Hair follicle dermal papilla cell (primary cell): ENCODE data around the gene CTAGE8. TPM values are rescaled to one million over a fixed set of nuclear protein-coding genes. Genes with fewer than 3 reads are reported as not detected.

ENCODE experiments used
- total RNA-seq: library from RNA; depleted of rRNA; stranded (reverse); fragments of >200 nt; gene quantifications from 2 replicates; pipeline ENCODE4 v1.2.3, GENCODE V29; 2012

CTAGE8 gene, protein sequence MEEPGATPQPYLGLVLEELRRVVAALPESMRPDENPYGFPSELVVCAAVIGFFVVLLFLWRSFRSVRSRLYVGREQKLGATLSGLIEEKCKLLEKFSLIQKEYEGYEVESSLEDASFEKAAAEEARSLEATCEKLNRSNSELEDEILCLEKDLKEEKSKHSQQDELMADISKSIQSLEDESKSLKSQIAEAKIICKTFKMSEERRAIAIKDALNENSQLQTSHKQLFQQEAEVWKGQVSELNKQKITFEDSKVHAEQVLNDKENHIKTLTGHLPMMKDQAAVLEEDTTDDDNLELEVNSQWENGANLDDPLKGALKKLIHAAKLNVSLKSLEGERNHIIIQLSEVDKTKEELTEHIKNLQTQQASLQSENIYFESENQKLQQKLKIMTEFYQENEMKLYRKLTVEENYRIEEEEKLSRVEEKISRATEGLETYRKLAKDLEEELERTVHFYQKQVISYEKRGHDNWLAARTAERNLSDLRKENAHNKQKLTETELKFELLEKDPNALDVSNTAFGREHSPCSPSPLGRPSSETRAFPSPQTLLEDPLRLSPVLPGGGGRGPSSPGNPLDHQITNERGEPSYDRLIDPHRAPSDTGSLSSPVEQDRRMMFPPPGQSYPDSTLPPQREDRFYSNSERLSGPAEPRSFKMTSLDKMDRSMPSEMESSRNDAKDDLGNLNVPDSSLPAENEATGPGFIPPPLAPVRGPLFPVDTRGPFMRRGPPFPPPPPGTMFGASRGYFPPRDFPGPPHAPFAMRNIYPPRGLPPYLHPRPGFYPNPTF
- 0.73 and 1.6 TPM in 2 replicates for total RNA-seq

DNA sequence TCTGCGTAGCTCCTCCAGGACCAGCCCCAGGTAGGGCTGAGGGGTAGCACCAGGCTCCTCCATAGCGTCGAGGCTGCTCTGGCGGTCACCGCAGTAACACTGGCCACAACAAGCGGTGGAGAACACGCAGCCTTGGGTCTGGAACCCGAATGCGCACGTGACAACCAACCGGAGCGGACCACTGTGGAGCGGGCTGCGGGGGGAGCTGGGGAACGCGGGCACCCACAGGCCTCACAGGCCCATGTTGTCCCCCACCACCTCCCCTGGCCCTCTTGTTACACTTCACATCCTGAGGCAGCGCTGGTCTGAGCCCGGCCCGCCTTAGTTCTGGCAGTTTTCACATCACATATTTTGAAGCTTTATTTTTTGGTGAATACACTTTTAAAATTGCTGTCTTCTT lies at the start of gene CTAGE8:
TSS of gene CTAGE8 (minus strand) at position 101 of the 400 bp plus-strand sequence. CDS start at position 63, 38 bp downstream.

DNA sequence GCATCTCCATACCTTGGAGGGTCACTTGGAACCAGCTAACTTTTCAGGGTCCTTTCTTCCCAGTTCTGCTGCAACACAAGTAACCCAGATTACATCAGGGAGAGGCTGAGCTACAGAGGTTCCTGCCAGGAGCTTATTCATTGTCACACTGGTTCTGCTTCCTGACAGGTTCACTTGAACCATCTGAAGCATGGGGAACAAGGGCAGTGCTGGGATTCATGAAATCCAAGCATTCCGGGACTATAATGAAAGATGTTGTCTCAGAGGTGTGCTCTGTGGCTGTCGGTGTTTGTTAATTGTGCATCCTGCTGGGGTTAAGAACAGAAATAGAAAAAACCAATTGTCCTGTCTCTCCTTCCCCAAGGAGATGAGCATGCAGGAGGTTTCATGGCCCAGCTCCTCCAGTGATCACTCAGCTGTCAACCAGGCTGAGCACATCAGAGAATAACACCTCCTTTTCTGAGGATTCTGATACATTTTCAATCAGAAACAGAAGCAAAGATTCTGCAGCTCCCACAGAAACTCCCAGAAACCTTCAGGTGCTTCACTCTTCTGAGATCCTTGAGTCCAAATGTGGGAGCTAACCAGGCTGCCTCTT lies 42.9 kb upstream of the CTAGE8 start, which contains the start of gene OR2A1:
TSS of gene OR2A1 (plus strand) at position 548 of the 598 bp plus-strand sequence. CDS start 5,706 bp downstream, outside the sequence.

DNA sequence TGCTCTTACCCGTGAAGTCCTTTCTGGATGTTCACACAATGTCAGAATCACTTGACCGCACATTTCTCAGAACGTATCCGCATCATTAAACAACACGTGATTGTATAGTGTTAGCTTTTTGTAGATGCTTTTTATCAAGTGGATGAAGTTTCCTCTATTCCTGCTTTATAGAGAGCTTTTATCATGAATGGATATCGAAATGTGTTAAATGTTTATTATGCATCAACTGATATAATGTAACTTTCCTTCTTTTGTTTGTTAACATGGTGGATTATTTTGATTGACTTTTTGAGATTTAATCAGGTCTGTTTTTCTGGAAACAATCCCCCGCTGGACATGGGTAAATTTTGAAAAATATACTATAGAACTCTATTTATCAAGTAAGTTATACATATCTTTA lies 4.4 kb downstream of the CTAGE8 start, which contains the start of gene OR2A7:
TSS of gene OR2A7 (minus strand) at position 101 of the 400 bp plus-strand sequence. CDS start 5,164 bp downstream, outside the sequence.

GRCh38 chr7:144239365-144239764 lies 29.7 kb downstream of the CTAGE8 start, which contains the start of gene OR2A42:
Gene OR2A42, minus strand, starts transcription at chr7:144239605. Its CDS starts 6,762 bp downstream, at chr7:144232843.

Other genes with a start within 250 kb of the CTAGE8 start
- not detected in 2 replicates for gene OR2A5, start 220.3 kb downstream of the CTAGE8 start, total RNA-seq
- gene OR2A25, start 199.5 kb downstream of the CTAGE8 start, total RNA-seq: not detected in 2 replicates
- not detected in 2 replicates for gene OR2A12, start 183.0 kb downstream of the CTAGE8 start, total RNA-seq
- not detected in 2 replicates for gene OR2A2, start 159.7 kb downstream of the CTAGE8 start, total RNA-seq
- gene OR2A14, start 146.1 kb downstream of the CTAGE8 start, total RNA-seq: not detected in 2 replicates
- 0.49 and 1.9 TPM in 2 replicates for gene CTAGE4, start 85.8 kb downstream of the CTAGE8 start, total RNA-seq
- gene ARHGEF35, start 73.5 kb downstream of the CTAGE8 start, total RNA-seq: 2.7 and 2.8 TPM in 2 replicates
- under 0.01 TPM in 1 of 2 replicates, not detected in the other for gene OR2A42, start 29.7 kb downstream of the CTAGE8 start, total RNA-seq
- gene OR2A7, start 4.5 kb downstream of the CTAGE8 start, total RNA-seq: 1.1 and 1.3 TPM in 2 replicates
- gene OR2A1, start 43.1 kb upstream of the CTAGE8 start, total RNA-seq: 0.12 and 0.16 TPM in 2 replicates
- 8.7 and 10.1 TPM in 2 replicates for gene ARHGEF5, start 86.1 kb upstream of the CTAGE8 start, total RNA-seq
- gene NOBOX, start 134.4 kb upstream of the CTAGE8 start, total RNA-seq: not detected in 2 replicates